Measurements from ENCODE around the gene ERN2. TPM values are rescaled to one million over a fixed set of nuclear protein-coding genes. Genes with fewer than 3 reads are reported as not detected.

Gene ERN2
- total RNA-seq, 1 experiment from 2014 or later: 0.47 TPM

DNA sequence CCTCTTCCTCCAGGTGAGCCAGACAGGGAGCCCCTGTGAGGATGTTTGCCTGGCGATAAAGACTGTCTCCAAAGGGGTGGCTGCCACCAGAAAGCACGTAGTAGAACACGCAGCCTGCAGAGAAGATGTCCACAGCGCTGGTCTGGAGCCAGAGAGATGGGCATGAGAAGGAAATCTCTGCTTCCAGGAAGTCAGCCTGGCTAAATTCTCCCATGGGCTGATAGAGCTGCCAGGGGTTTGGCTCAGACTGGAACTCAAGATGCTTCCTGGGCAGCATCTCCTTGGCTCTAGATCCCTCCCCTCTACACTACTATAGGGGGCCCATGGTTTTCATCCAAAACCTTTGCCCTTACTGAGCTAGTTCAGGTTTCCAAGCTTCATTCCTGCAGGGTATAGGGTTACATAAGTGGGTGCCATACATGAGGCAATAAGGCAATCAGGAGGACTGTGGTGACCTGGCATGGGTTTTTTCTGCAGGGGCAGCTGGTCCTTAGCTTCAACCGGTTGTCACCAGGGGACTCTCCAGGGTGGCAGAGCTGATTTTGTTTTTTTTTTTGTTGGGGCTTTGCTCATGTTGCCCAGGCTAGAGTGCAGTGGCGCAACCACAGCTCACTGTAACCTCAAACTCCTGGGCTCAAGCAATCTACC, 20.7 kb downstream of the ERN2 start:
- H3K9ac ChIP-seq (ENCODE audit: low read length): no peak overlapping the region
- no TSS peak for BruUV-seq (replicated peaks)

More for the DNA sequence above, 20.7 kb downstream of the ERN2 start:
- peaks cover 2% of the 10 kb centered on the region; the same call in 1 of the 2 replicates for H3K79me2 ChIP-seq (ENCODE audit: insufficient read depth, low read length)
- no peak for DNase-seq (ENCODE audit: low read depth, low spot score)
- ATAC-seq: no peak
- H3K9me2 ChIP-seq (ENCODE audit: insufficient read depth): no peaks in the 10 kb centered on the region
- no peak overlapping the region for H2AFZ ChIP-seq (ENCODE audit: low read depth, low read length, poor library complexity, severe bottlenecking)
- POLR2A ChIA-PET: interaction anchor here (0.9 kb wide), 1 partner anchor 15 kb away, joined by 3 read pairs; no protein-coding TSS in a partner anchor
- H3K4me3 ChIP-seq (replicated peaks in 1 of 2; ENCODE audit: low read depth in 1 of 2, low read length in 2 of 2): no peak overlapping the region
- H3K27me3 ChIP-seq (ENCODE audit: insufficient read depth, low read length): no peaks in the 10 kb centered on the region
- no peaks in the 10 kb centered on the region for H4K20me1 ChIP-seq (ENCODE audit: insufficient read depth)
- no peaks in the 10 kb centered on the region for H3K9me3 ChIP-seq (ENCODE audit: control insufficient read depth in 1 of 2, insufficient read depth in 1 of 2, low read depth in 1 of 2, low read length in 2 of 2)
- CTCF ChIA-PET: interaction anchor here (1.5 kb wide), 1 partner anchor 318 kb away, joined by 4 read pairs; no protein-coding TSS in a partner anchor
- TF ChIP-seq, protein P1, sequence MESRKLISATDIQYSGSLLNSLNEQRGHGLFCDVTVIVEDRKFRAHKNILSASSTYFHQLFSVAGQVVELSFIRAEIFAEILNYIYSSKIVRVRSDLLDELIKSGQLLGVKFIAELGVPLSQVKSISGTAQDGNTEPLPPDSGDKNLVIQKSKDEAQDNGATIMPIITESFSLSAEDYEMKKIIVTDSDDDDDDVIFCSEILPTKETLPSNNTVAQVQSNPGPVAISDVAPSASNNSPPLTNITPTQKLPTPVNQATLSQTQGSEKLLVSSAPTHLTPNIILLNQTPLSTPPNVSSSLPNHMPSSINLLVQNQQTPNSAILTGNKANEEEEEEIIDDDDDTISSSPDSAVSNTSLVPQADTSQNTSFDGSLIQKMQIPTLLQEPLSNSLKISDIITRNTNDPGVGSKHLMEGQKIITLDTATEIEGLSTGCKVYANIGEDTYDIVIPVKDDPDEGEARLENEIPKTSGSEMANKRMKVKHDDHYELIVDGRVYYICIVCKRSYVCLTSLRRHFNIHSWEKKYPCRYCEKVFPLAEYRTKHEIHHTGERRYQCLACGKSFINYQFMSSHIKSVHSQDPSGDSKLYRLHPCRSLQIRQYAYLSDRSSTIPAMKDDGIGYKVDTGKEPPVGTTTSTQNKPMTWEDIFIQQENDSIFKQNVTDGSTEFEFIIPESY (IDR thresholded peaks at IDR 0.05; ENCODE audit: extremely low read depth, insufficient replicate concordance, low read length): no peak
- TF ChIP-seq FOSL1 (IDR thresholded peaks at IDR 0.05; ENCODE audit: low read depth) (no peak), ZFX (IDR thresholded peaks at IDR 0.05) (no peak), SRF (IDR thresholded peaks at IDR 0.05; ENCODE audit: low read depth) (no peak), ELF1 (IDR thresholded peaks at IDR 0.05; ENCODE audit: borderline replicate concordance, low read depth) (no peak), CBX3 (IDR thresholded peaks at IDR 0.05; ENCODE audit: low read depth) (no peak), YY1 (IDR thresholded peaks at IDR 0.05; ENCODE audit: extremely low read depth, insufficient replicate concordance, low read depth, low read length) (no peak), RAD21 (IDR thresholded peaks at IDR 0.05; ENCODE audit: low read depth) (no peak)
- TF ChIP-seq, protein P2, sequence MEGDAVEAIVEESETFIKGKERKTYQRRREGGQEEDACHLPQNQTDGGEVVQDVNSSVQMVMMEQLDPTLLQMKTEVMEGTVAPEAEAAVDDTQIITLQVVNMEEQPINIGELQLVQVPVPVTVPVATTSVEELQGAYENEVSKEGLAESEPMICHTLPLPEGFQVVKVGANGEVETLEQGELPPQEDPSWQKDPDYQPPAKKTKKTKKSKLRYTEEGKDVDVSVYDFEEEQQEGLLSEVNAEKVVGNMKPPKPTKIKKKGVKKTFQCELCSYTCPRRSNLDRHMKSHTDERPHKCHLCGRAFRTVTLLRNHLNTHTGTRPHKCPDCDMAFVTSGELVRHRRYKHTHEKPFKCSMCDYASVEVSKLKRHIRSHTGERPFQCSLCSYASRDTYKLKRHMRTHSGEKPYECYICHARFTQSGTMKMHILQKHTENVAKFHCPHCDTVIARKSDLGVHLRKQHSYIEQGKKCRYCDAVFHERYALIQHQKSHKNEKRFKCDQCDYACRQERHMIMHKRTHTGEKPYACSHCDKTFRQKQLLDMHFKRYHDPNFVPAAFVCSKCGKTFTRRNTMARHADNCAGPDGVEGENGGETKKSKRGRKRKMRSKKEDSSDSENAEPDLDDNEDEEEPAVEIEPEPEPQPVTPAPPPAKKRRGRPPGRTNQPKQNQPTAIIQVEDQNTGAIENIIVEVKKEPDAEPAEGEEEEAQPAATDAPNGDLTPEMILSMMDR (IDR thresholded peaks at IDR 0.05 in 2 of 3, conservative IDR thresholded peaks at IDR 0.05 in 1 of 3; ENCODE audit: borderline replicate concordance in 1 of 3, insufficient read depth in 1 of 3, low read depth in 2 of 3, low read length in 2 of 3): no peak
- peaks cover 0 to 5% of the 10 kb centered on the region in 2 experiments; a peak in 1 of 4 replicates for H3K4me1 ChIP-seq (ENCODE audit: control insufficient read depth in 1 of 2, insufficient read depth in 2 of 2, low read length in 2 of 2)
- peaks cover 22 to 36% of the 10 kb centered on the region in 2 experiments; a peak in 3 of 4 replicates for H3K36me3 ChIP-seq (ENCODE audit: control insufficient read depth in 1 of 2, insufficient read depth in 2 of 2, low read length in 2 of 2)
- H3K4me2 ChIP-seq (ENCODE audit: low read length): no peak overlapping the region
- H3K27ac ChIP-seq (ENCODE audit: low read depth, low read length): no peak overlapping the region
- intact Hi-C loops (cut with micrococcal nuclease): no loop called here
- RAD21 ChIA-PET (ENCODE audit: low non-redundant PET in 1 of 2, low total read pairs in 2 of 2, uncharacterized antibody in 2 of 2, unreplicated experiment in 2 of 2): no interaction called here
